A549 (cell line): Measurements from ENCODE around the gene PXDN.

ENCODE experiments used
- NFE2L2 ChIP-seq: fragments of 150-350 bp; conservative IDR thresholded peaks from 2 replicates; pipeline ENCODE4 v1.6.1; 2014; ENCODE audit warnings: low read length
- RCOR1 ChIP-seq: fragments of 150-350 bp; IDR thresholded peaks from 2 replicates; pipeline ENCODE4 v1.6.1; 2014; ENCODE audit warnings: antibody characterized with exemption, low read length, low read depth
- RFX5 ChIP-seq: fragments of 450-650 bp; IDR thresholded peaks from 2 replicates; pipeline ENCODE4 v1.7.1; 2014; ENCODE audit warnings: antibody characterized with exemption, mild to moderate bottlenecking, moderate library complexity

DNA sequence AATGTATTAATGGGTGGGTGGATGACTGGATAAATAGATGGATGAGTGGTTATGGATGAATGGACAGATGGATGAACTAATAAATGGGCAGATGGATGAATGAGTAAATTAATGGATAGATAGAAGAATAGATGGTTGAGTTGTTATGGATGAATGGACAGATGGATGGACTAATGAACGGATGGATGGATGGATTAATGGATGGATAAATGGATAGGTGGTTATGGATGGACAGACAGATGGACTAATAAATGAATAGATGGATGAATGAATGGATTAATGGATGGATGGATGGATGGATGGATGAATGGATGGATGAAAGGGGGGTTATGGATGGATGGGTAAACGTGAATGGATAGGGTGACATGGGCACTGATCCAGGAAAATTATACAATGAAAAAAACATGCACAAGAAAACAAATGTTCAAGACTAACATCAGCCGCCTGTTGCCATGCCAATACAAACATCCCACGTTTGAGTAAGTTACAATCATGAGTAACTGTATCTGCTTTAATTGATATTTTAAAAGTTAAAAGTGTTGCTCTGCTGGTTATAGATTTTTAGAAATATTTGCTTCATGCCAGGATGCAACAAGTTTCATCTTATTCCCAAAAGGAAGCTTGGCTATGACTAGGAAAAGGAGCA is 20.8 kb downstream of the PXDN start:
- TF ChIP-seq NFE2L2 (no peak), RCOR1 (no peak), RFX5 (no peak)
